Measurements from ENCODE around the gene MXRA5. TPM values are rescaled to one million over a fixed set of nuclear protein-coding genes. Genes with fewer than 3 reads are reported as not detected.
"Not testable (repeated sequence)": the region's sequence is repeated elsewhere in the genome, so short reads cannot be mapped to it uniquely, and the experiment has no call there.

The MXRA5 gene
- polyA plus RNA-seq, 1 donor = 10.8 TPM

GRCh38 chrX:3286196-3286945, 60.1 kb downstream of the MXRA5 start:
- Histone ChIP-seq H3K9me3 (ENCODE audit: control insufficient read depth, low read depth, low read length) (no peaks in the 10 kb centered on the region), H3K27ac (ENCODE audit: low read length) (no peak overlapping the region), H3K27me3 (ENCODE audit: control insufficient read depth, insufficient read depth, low read length) (no peaks in the 10 kb centered on the region), H3K4me3 (ENCODE audit: low read length) (no peak overlapping the region), H3K4me1 (ENCODE audit: control insufficient read depth, insufficient read depth, low read length) (no peaks in the 10 kb centered on the region), H3K36me3 (ENCODE audit: control insufficient read depth, insufficient read depth, low read length) (no peaks in the 10 kb centered on the region)
- no peak for DNase-seq
- WGBS (ENCODE audit: insufficient coverage, low lambda C conversion rate) = no CpG with 5 or more reads among the region's 14 CpGs

DNA sequence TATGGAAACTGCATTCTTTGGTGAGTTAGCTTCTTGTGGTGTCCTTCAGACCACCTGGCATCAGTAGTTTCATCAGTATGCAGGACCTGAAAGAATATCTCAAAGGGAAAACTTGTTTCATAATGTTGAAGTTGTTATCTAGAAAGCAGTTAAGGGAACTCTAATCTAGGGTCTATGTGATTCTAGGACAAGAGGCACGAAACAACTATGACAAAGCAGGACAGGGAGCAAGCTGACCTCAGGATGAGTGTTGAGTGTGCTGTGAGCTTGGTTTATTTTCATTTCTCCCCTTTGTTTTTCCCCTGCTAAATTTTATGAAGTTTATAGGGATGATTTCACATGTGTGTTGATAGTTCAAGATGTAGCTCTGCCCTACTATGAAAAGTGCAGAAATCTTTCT, 65.7 kb downstream of the MXRA5 start:
- WGBS (ENCODE audit: insufficient coverage, low lambda C conversion rate) = no CpG with 5 or more reads among the region's 1 CpG
- H3K4me1 ChIP-seq (ENCODE audit: control insufficient read depth, insufficient read depth, low read length) = no peaks in the 10 kb centered on the region
- no peak overlapping the region for H3K27ac ChIP-seq (ENCODE audit: low read length)
- H3K27me3 ChIP-seq (ENCODE audit: control insufficient read depth, insufficient read depth, low read length) = no peaks in the 10 kb centered on the region
- no peak for DNase-seq
- no peaks in the 10 kb centered on the region for H3K9me3 ChIP-seq (ENCODE audit: control insufficient read depth, low read depth, low read length)
- H3K4me3 ChIP-seq (ENCODE audit: low read length) = no peak overlapping the region
- no peaks in the 10 kb centered on the region for H3K36me3 ChIP-seq (ENCODE audit: control insufficient read depth, insufficient read depth, low read length)

DNA sequence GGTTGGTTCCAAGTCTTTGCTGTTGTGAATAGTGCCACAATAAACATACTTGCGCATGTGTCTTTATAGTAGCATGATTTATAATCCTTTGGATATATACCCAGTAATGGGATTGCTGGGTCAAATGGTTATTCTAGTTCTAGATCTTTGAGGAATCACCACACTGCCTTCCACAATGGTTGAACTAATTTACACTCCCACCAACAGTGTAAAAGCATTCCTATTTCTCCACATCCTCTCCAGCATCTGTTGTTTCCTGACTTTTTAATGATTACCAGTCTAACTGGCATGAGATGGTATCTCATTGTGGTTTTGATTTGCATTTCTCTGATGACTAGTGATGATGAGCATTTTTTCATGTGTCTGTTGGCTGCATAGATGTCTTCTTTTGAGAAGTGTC, 72.8 kb downstream of the MXRA5 start:
- no CpG with 5 or more reads among the region's 1 CpG for WGBS (ENCODE audit: insufficient coverage, low lambda C conversion rate)

DNA sequence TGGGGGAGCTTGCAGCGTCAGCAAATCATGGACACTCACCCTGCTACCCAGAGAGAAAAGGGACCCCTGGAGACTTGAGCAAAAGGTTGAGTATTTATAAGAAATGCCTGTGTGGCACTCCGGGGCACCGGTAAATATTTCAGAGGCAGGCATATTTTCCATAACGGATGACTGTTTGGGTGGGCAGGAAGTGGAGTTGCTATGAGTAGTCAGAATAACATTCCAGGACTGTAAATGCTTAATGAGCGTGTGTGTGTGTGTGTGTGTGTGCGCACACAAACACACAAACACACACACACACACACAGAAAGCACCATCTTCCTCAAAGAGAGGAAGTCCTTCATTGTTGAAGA, 74.6 kb downstream of the MXRA5 start:
- peak in 1 of 2 donors; percentile 8 for DNase-seq
- no CpG with 5 or more reads among the region's 6 CpGs for WGBS (ENCODE audit: insufficient coverage, low lambda C conversion rate)
- Histone ChIP-seq H3K4me1 (ENCODE audit: control insufficient read depth, insufficient read depth, low read length) (no peaks in the 10 kb centered on the region), H3K4me3 (ENCODE audit: low read length) (no peak overlapping the region), H3K27ac (ENCODE audit: low read length) (no peak overlapping the region), H3K36me3 (ENCODE audit: control insufficient read depth, insufficient read depth, low read length) (no peaks in the 10 kb centered on the region), H3K9me3 (ENCODE audit: control insufficient read depth, low read depth, low read length) (no peaks in the 10 kb centered on the region), H3K27me3 (ENCODE audit: control insufficient read depth, insufficient read depth, low read length) (no peaks in the 10 kb centered on the region)

More for the DNA sequence above, 72.8 kb downstream of the MXRA5 start:
- not testable (repeated sequence) for H3K27me3 ChIP-seq (ENCODE audit: control insufficient read depth, insufficient read depth, low read length); H3K4me3 ChIP-seq (ENCODE audit: low read length); H3K9me3 ChIP-seq (ENCODE audit: control insufficient read depth, low read depth, low read length); DNase-seq; H3K4me1 ChIP-seq (ENCODE audit: control insufficient read depth, insufficient read depth, low read length); H3K27ac ChIP-seq (ENCODE audit: low read length); H3K36me3 ChIP-seq (ENCODE audit: control insufficient read depth, insufficient read depth, low read length)

GRCh38 chrX:3271183-3271833, 75.1 kb downstream of the MXRA5 start:
- Histone ChIP-seq H3K27me3 (ENCODE audit: control insufficient read depth, insufficient read depth, low read length) (no peaks in the 10 kb centered on the region), H3K4me1 (ENCODE audit: control insufficient read depth, insufficient read depth, low read length) (no peaks in the 10 kb centered on the region), H3K4me3 (ENCODE audit: low read length) (no peak overlapping the region), H3K9me3 (ENCODE audit: control insufficient read depth, low read depth, low read length) (no peaks in the 10 kb centered on the region), H3K36me3 (ENCODE audit: control insufficient read depth, insufficient read depth, low read length) (no peaks in the 10 kb centered on the region), H3K27ac (ENCODE audit: low read length) (no peak overlapping the region)
- no CpG with 5 or more reads among the region's 12 CpGs for WGBS (ENCODE audit: insufficient coverage, low lambda C conversion rate)
- no peak for DNase-seq

DNA sequence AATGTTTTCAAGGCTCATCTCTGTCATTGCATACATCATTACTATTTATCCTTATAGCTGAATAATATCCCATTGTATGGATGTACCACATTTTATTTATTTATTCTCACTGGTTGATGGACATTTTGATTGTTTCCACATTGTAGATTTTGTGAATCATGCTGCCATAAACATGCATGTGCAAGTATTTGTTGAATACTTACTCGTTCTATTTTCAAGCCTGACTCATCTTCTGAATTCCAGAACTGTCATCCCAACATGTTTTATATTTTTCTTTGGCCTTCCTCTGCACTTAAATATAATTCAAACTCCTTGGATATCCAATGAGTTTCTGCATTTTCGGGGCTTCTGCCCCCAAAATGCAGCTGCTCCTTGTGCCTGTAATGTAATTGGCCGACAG, 77.6 kb downstream of the MXRA5 start:
- Histone ChIP-seq H3K4me3 (ENCODE audit: low read length) (no peak overlapping the region), H3K27ac (ENCODE audit: low read length) (no peak overlapping the region), H3K4me1 (ENCODE audit: control insufficient read depth, insufficient read depth, low read length) (no peaks in the 10 kb centered on the region), H3K36me3 (ENCODE audit: control insufficient read depth, insufficient read depth, low read length) (no peaks in the 10 kb centered on the region), H3K9me3 (ENCODE audit: control insufficient read depth, low read depth, low read length) (no peaks in the 10 kb centered on the region), H3K27me3 (ENCODE audit: control insufficient read depth, insufficient read depth, low read length) (no peaks in the 10 kb centered on the region)
- no CpG with 5 or more reads among the region's 3 CpGs for WGBS (ENCODE audit: insufficient coverage, low lambda C conversion rate)
- no peak for DNase-seq

DNA sequence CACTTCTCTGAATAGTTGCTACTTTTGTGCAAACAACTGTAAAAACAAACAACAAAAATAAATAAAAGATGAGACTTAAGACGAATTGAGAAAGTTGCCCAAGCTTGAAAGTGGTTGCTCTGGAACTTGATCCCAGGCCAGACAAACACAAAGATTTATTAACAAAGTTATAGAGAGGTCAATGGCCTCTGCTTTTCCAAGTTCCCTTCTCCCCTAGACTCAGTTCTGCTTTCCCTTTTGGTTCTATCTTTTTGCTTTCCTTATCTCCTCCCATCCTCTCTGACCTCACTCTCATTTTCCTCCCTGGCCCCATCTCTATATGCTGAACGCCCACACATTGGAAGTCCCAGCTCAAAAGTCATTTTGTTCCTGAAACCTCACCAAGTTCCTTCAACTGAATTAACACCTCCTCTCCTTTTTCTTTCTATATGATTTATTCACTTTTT, 82.7 kb downstream of the MXRA5 start:
- no peak overlapping the region for H3K4me3 ChIP-seq (ENCODE audit: low read length)
- DNase-seq = peak in 1 of 2 donors; percentile 1
- H3K27me3 ChIP-seq (ENCODE audit: control insufficient read depth, insufficient read depth, low read length) = no peaks in the 10 kb centered on the region
- H3K27ac ChIP-seq (ENCODE audit: low read length) = no peak overlapping the region
- H3K9me3 ChIP-seq (ENCODE audit: control insufficient read depth, low read depth, low read length) = no peaks in the 10 kb centered on the region
- no peaks in the 10 kb centered on the region for H3K36me3 ChIP-seq (ENCODE audit: control insufficient read depth, insufficient read depth, low read length)
- no peaks in the 10 kb centered on the region for H3K4me1 ChIP-seq (ENCODE audit: control insufficient read depth, insufficient read depth, low read length)
- WGBS (ENCODE audit: insufficient coverage, low lambda C conversion rate) = 0% methylated on average over 1 of the region's 2 CpGs

GRCh38 chrX:3262901-3263300, 83.6 kb downstream of the MXRA5 start:
- no peaks in the 10 kb centered on the region for H3K4me1 ChIP-seq (ENCODE audit: control insufficient read depth, insufficient read depth, low read length)
- no peaks in the 10 kb centered on the region for H3K9me3 ChIP-seq (ENCODE audit: control insufficient read depth, low read depth, low read length)
- H3K27ac ChIP-seq (ENCODE audit: low read length) = no peak overlapping the region
- no peaks in the 10 kb centered on the region for H3K36me3 ChIP-seq (ENCODE audit: control insufficient read depth, insufficient read depth, low read length)
- no peak for DNase-seq
- H3K4me3 ChIP-seq (ENCODE audit: low read length) = no peak overlapping the region
- no peaks in the 10 kb centered on the region for H3K27me3 ChIP-seq (ENCODE audit: control insufficient read depth, insufficient read depth, low read length)
- no CpG with 5 or more reads among the region's 1 CpG for WGBS (ENCODE audit: insufficient coverage, low lambda C conversion rate)
